GM12878 (cell line): Measurements from ENCODE around the gene TYW1. TPM values are rescaled to one million over a fixed set of nuclear protein-coding genes. Genes with fewer than 3 reads are reported as not detected.
A peak's percentile ranks its signal among the peaks of the same experiment; 100 is the strongest.
"Not testable (repeated sequence)": the region's sequence is repeated elsewhere in the genome, so short reads cannot be mapped to it uniquely, and the experiment has no call there.

Experiments used
- ATAC-seq: fragments of 200-7000 bp; cut with Tn5 transposase; 3 replicates; pipeline ENCODE4 v1.9.1; 2020; ENCODE audit warnings: mild to moderate bottlenecking, moderate library complexity
- BruUV-seq: library from RNA; stranded (reverse); fragments of 400-500 nt; replicated peaks from 2 replicates; lab custom pipeline; 2021; lab: Mats Ljungman, UMichigan
- CTCF ChIA-PET: fragments of 300-600 bp; sonication (Branson Sonifier 250); formaldehyde crosslinking; extraction: SDS; loops from one replicate; lab custom pipeline; 2021; ENCODE audit warnings: inconsistent platforms; lab: Yijun Ruan, JAX
- POLR2A ChIA-PET: fragments of 350-600 bp; formaldehyde crosslinking; extraction: SDS; loops from one replicate; lab custom pipeline; 2021; ENCODE audit warnings: inconsistent platforms; lab: Charles Lee
- RAD21 ChIA-PET: fragments of 300-600 bp; sonication (Branson Sonifier 250); formaldehyde crosslinking; loops from one replicate; lab custom pipeline; 2023; ENCODE audit warnings: antibody characterized with exemption; ENCODE audit not compliant: unreplicated experiment; lab: Charles Lee
- SMC1A ChIA-PET: fragments of 300-600 bp; sonication (Branson Sonifier 250); formaldehyde crosslinking; loops from one replicate; lab custom pipeline; 2023; ENCODE audit not compliant: unreplicated experiment, uncharacterized antibody; lab: Charles Lee
- DNase-seq: peaks from one replicate; pipeline ENCODE4 v3.0.0-alpha.2; 2011; ENCODE audit warnings: low read depth, low spot score
- FAIRE-seq: peaks from 3 replicates; lab custom pipeline; 2011; peaks lifted over from hg19 to GRCh38; lab: Jason Lieb, UNC
- H2AFZ ChIP-seq: 2 replicates; pipeline ENCODE4 v1.6.0; 2011; ENCODE audit warnings: low read depth, low read length, control low read depth; ENCODE audit not compliant: control insufficient read depth
- H3K27ac ChIP-seq: 2 replicates; pipeline ENCODE4 v1.5.1; 2011; ENCODE audit warnings: control low read depth; ENCODE audit not compliant: control insufficient read depth, insufficient read depth
- H3K27me3 ChIP-seq, 2 experiments: replicated peaks in 1 of 2; 2 replicates each; pipeline versions ENCODE4 v1.6.0 to v1.6.1; 2011; ENCODE audit warnings: low read length in 1 of 2; ENCODE audit not compliant: control insufficient read depth in 2 of 2, insufficient read depth in 2 of 2
- H3K36me3 ChIP-seq, 2 experiments: 2 replicates each; pipeline ENCODE4 v1.5.1; 2011; ENCODE audit warnings: low read length in 1 of 2; ENCODE audit not compliant: control insufficient read depth in 2 of 2, insufficient read depth in 2 of 2
- H3K4me1 ChIP-seq: 2 replicates; pipeline ENCODE4 v1.6.1; 2011; ENCODE audit warnings: mild to moderate bottlenecking, low read length, moderate library complexity, mixed read lengths; ENCODE audit not compliant: control insufficient read depth, insufficient read depth
- H3K4me2 ChIP-seq: 2 replicates; pipeline ENCODE4 v1.6.0; 2011; ENCODE audit warnings: control low read depth; ENCODE audit not compliant: control insufficient read depth, insufficient read depth
- H3K4me3 ChIP-seq: fragments of 200-600 bp; sonication (generic); 2 replicates; pipeline ENCODE4 v1.5.1; 2016
- H3K79me2 ChIP-seq: 2 replicates; pipeline ENCODE4 v1.6.0; 2011; ENCODE audit warnings: low read length; ENCODE audit not compliant: control insufficient read depth, insufficient read depth
- H3K9ac ChIP-seq: 2 replicates; pipeline ENCODE4 v1.8.0; 2011; ENCODE audit warnings: low read length, control low read depth, mixed read lengths; ENCODE audit not compliant: control insufficient read depth, insufficient read depth
- H3K9me3 ChIP-seq: replicated peaks from 3 replicates; pipeline ENCODE4 v1.5.1; 2011; ENCODE audit warnings: mild to moderate bottlenecking, low read length; ENCODE audit not compliant: control insufficient read depth, insufficient read depth
- H4K20me1 ChIP-seq: 2 replicates; pipeline ENCODE4 v1.6.0; 2011; ENCODE audit not compliant: control insufficient read depth, insufficient read depth
- WGBS: methylation state at CpG from one replicate; pipeline ENCODE4 v1.1.6; 2016; ENCODE audit warnings: low lambda C conversion rate; ENCODE audit not compliant: insufficient replicate concordance, insufficient coverage; ENCODE audit errors: missing lambda C conversion rate; 5-methylcytosine and 5-hydroxymethylcytosine counted together
- in situ Hi-C: fragments of 300-500 bp; cut with MboI; formaldehyde crosslinking; loops from 9 replicates; pipeline ENCODE4 v1.14.3; 2018; ENCODE audit warnings: mixed read lengths
- intact Hi-C: fragments of 100-400 bp; cut with micrococcal nuclease; formaldehyde crosslinking; loops from one replicate; pipeline ENCODE4 v1.14.2; 2022; ENCODE audit not compliant: unreplicated experiment
- polyA plus RNA-seq, 11 experiments: library from polyadenylated mRNA; depleted of rRNA in 4 of 11; unstranded in 6 of 11; stranded (reverse) in 5 of 11; fragments of >200 nt; fragmentation: Nextera tagmentation in 4 of 11; fragmentation: Illumina TruSeq in 1 of 11; extraction: Ambion mirVana in 4 of 11; extraction: Trizol in 1 of 11; gene quantifications; 1 replicate in 1 of 11; 2 replicates in 10 of 11; pipeline versions ENCODE4 v1.2.1 to v1.2.3, GENCODE V29; 2011 to 2016; ENCODE audit warnings: inconsistent platforms in 2 of 11, missing spikeins in 2 of 11, low read depth in 1 of 11
- total RNA-seq, 4 experiments: library from RNA; depleted of rRNA in 3 of 4; stranded (reverse); fragments of >200 nt in 3 of 4; fragmentation: Illumina TruSeq in 1 of 4; extraction: Trizol in 1 of 4; gene quantifications; 2 replicates each; pipeline versions ENCODE4 v1.2.1 to v1.2.3, GENCODE V29; 2013 to 2021

TYW1 gene
- total and polyA plus RNA-seq, 10 of the 15 experiments (the other 5 are each of a cell fraction or from before 2014, with no cell fraction given), result 11.3 to 29.0 (median 18.4) TPM

GRCh38 chr7:67049908-67050307, 53.3 kb downstream of the TYW1 start:
- BruUV-seq, ATAC-seq, CTCF ChIA-PET, RAD21 ChIA-PET, H3K79me2 ChIP-seq, FAIRE-seq, SMC1A ChIA-PET, H3K27ac ChIP-seq, DNase-seq, POLR2A ChIA-PET, H3K36me3 ChIP-seq, H3K9me3 ChIP-seq, H3K4me1 ChIP-seq, H3K9ac ChIP-seq, intact Hi-C loops, H3K4me2 ChIP-seq, H4K20me1 ChIP-seq, H3K27me3 ChIP-seq, H3K4me3 ChIP-seq, H2AFZ ChIP-seq: not testable (repeated sequence)
- in situ Hi-C loops, result loop anchor here (25.0 kb wide), 1 partner anchor 262 kb away; no protein-coding TSS in a partner anchor
- 100% methylated on average over 1 of the region's 2 CpGs for WGBS

DNA sequence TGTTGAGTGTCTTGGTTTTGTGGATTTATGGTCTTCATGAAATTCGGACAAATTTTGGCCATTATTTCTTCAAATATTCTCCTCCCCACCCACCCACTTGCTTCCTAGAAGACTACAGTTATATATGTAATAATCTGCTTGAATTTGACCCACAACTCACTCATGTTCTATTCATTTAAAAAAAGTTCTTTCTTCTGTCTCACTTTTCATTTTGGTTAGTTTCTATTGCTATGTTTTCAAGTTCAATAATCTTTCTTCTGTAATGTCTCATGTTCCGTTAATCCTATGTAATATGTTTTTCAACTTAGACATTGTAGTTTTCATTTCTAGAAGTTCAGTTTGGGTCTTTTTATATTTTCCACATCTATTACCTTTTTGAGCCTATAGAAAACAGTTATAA, 55.5 kb downstream of the TYW1 start:
- ATAC-seq, H3K9me3 ChIP-seq, BruUV-seq, H3K27me3 ChIP-seq, RAD21 ChIA-PET, H3K27ac ChIP-seq, H3K4me3 ChIP-seq, intact Hi-C loops, H3K79me2 ChIP-seq, H4K20me1 ChIP-seq, POLR2A ChIA-PET, H3K4me1 ChIP-seq, H3K9ac ChIP-seq, CTCF ChIA-PET, SMC1A ChIA-PET, in situ Hi-C loops, H3K36me3 ChIP-seq, H2AFZ ChIP-seq, DNase-seq, H3K4me2 ChIP-seq: not testable (repeated sequence)
- 0% methylated on average over 2 of the region's 2 CpGs for WGBS
- peak; percentile 7 for FAIRE-seq
